Stimulated activated effector memory CD8-positive, alpha-beta T cell treated with anti-CD3 and anti-CD28 coated beads, Interleukin-12 subunit alpha, Interleukin-12 subunit beta, amount 100 ng/mL, for 72 hours (primary cell): ENCODE data around the gene XYLT2.

Experiments used
- ATAC-seq: fragments of 150-1000 bp; cut with Tn5 transposase; 2 replicates; pipeline ENCODE4 v1.10.0; 2021
- DNase-seq, 2 donors: peaks; one replicate each; pipeline ENCODE4 v3.0.0; 2021 to 2022; ENCODE audit warnings: low spot score in 2 of 2
- H3K27ac Mint-ChIP-seq: one replicate; pipeline ENCODE4 v1.8.0; 2022; ENCODE audit warnings: mild to moderate bottlenecking, mixed read lengths
- H3K36me3 Mint-ChIP-seq: one replicate; pipeline ENCODE4 v1.8.0; 2022; ENCODE audit warnings: mild to moderate bottlenecking, mixed read lengths
- H3K4me1 Mint-ChIP-seq: one replicate; pipeline ENCODE4 v1.8.0; 2022; ENCODE audit warnings: mixed read lengths
- H3K4me3 Mint-ChIP-seq: one replicate; pipeline ENCODE4 v1.8.0; 2022; ENCODE audit warnings: mild to moderate bottlenecking, mixed read lengths
- H3K9me3 Mint-ChIP-seq: one replicate; pipeline ENCODE4 v1.8.0; 2022; ENCODE audit warnings: mixed read lengths

XYLT2 gene

GRCh38 chr17:50352693-50353599, 7.0 kb downstream of the XYLT2 start:
- H3K27ac Mint-ChIP-seq: peak overlapping the region; percentile 85
- peaks cover 63% of the 10 kb centered on the region for H3K36me3 Mint-ChIP-seq
- peaks cover 47% of the 10 kb centered on the region for H3K4me1 Mint-ChIP-seq
- DNase-seq (no peak), ATAC-seq (no peak)
- H3K9me3 Mint-ChIP-seq: no peaks in the 10 kb centered on the region
- no peak overlapping the region for H3K4me3 Mint-ChIP-seq

GRCh38 chr17:50353600-50354195, 7.8 kb downstream of the XYLT2 start:
- Mint-ChIP-seq H3K36me3 (peaks cover 70% of the 10 kb centered on the region), H3K27ac (peak overlapping the region; percentile 85), H3K4me3 (no peak overlapping the region), H3K4me1 (peaks cover 39% of the 10 kb centered on the region), H3K9me3 (no peaks in the 10 kb centered on the region)
- ATAC-seq: no peak
- no peak for DNase-seq

- H3K4me1 Mint-ChIP-seq: peaks cover 37% of the 10 kb centered on the region
- DNase-seq (no peak), ATAC-seq (no peak)
- H3K9me3 Mint-ChIP-seq: no peaks in the 10 kb centered on the region
- peak overlapping the region; percentile 34 for H3K27ac Mint-ChIP-seq
- H3K4me3 Mint-ChIP-seq: no peak overlapping the region
- H3K36me3 Mint-ChIP-seq: peaks cover 75% of the 10 kb centered on the region
Measured at GRCh38 chr17:50354198-50354597, 8.3 kb downstream of the XYLT2 start.

- Mint-ChIP-seq H3K4me3 (no peak overlapping the region), H3K27ac (peak overlapping the region; percentile 43)
- no peak for ATAC-seq
Measured at GRCh38 chr17:50354776-50355175, 8.8 kb downstream of the XYLT2 start.

GRCh38 chr17:50355336-50355700, 9.4 kb downstream of the XYLT2 start:
- peaks cover 33% of the 10 kb centered on the region for H3K4me1 Mint-ChIP-seq
- H3K4me3 Mint-ChIP-seq: no peak overlapping the region
- peak overlapping the region; percentile 43 for H3K27ac Mint-ChIP-seq
- DNase-seq (no peak), ATAC-seq (no peak)
- no peaks in the 10 kb centered on the region for H3K9me3 Mint-ChIP-seq
- H3K36me3 Mint-ChIP-seq: peaks cover 81% of the 10 kb centered on the region

More at GRCh38 chr17:50354776-50355175, 8.8 kb downstream of the XYLT2 start:
- Mint-ChIP-seq H3K4me1 (peaks cover 34% of the 10 kb centered on the region), H3K9me3 (no peaks in the 10 kb centered on the region), H3K36me3 (peaks cover 77% of the 10 kb centered on the region)
- no peak for DNase-seq

- DNase-seq (no peak), ATAC-seq (no peak)
- no peak overlapping the region for H3K27ac Mint-ChIP-seq
- H3K36me3 Mint-ChIP-seq: peaks cover 82% of the 10 kb centered on the region
- H3K9me3 Mint-ChIP-seq: no peaks in the 10 kb centered on the region
- H3K4me1 Mint-ChIP-seq: peaks cover 28% of the 10 kb centered on the region
- no peak overlapping the region for H3K4me3 Mint-ChIP-seq
Measured at GRCh38 chr17:50355701-50356341, 9.9 kb downstream of the XYLT2 start.

GRCh38 chr17:50356418-50356817, 10.5 kb downstream of the XYLT2 start:
- H3K4me1 Mint-ChIP-seq: peaks cover 22% of the 10 kb centered on the region
- no peak for ATAC-seq

GRCh38 chr17:50356892-50357510, 11.1 kb downstream of the XYLT2 start:
- Mint-ChIP-seq H3K36me3 (peaks cover 84% of the 10 kb centered on the region), H3K9me3 (no peaks in the 10 kb centered on the region), H3K4me1 (peaks cover 20% of the 10 kb centered on the region), H3K27ac (no peak overlapping the region), H3K4me3 (no peak overlapping the region)
- ATAC-seq (no peak), DNase-seq (no peak)

More at GRCh38 chr17:50356418-50356817, 10.5 kb downstream of the XYLT2 start:
- Mint-ChIP-seq H3K36me3 (peaks cover 84% of the 10 kb centered on the region), H3K27ac (no peak overlapping the region), H3K4me3 (no peak overlapping the region), H3K9me3 (no peaks in the 10 kb centered on the region)
- no peak for DNase-seq

- no peak for DNase-seq
- Mint-ChIP-seq H3K9me3 (no peaks in the 10 kb centered on the region), H3K27ac (peak overlapping the region; percentile 61), H3K4me3 (no peak overlapping the region), H3K4me1 (peaks cover 17% of the 10 kb centered on the region), H3K36me3 (peaks cover 83% of the 10 kb centered on the region)
- ATAC-seq: no peak
Measured at GRCh38 chr17:50358177-50358576, 12.3 kb downstream of the XYLT2 start.

- peaks cover 15% of the 10 kb centered on the region for H3K4me1 Mint-ChIP-seq
- DNase-seq (no peak), ATAC-seq (no peak)
- H3K36me3 Mint-ChIP-seq: peaks cover 74% of the 10 kb centered on the region
- no peaks in the 10 kb centered on the region for H3K9me3 Mint-ChIP-seq
- H3K27ac Mint-ChIP-seq: peak overlapping the region; percentile 61
- no peak overlapping the region for H3K4me3 Mint-ChIP-seq
Measured at GRCh38 chr17:50359005-50359699, 13.2 kb downstream of the XYLT2 start.

- Mint-ChIP-seq H3K4me3 (no peak overlapping the region), H3K9me3 (no peaks in the 10 kb centered on the region), H3K27ac (peak overlapping the region; percentile 88), H3K36me3 (peaks cover 66% of the 10 kb centered on the region), H3K4me1 (peaks cover 15% of the 10 kb centered on the region)
- no peak for ATAC-seq
- DNase-seq: peak in 1 of 2 donors; percentile 49
Measured at GRCh38 chr17:50359998-50360461, 14.1 kb downstream of the XYLT2 start.

- ATAC-seq (no peak), DNase-seq (no peak)
- Mint-ChIP-seq H3K4me3 (no peak overlapping the region), H3K27ac (peak overlapping the region; percentile 88), H3K9me3 (no peaks in the 10 kb centered on the region), H3K4me1 (peaks cover 19% of the 10 kb centered on the region), H3K36me3 (peaks cover 66% of the 10 kb centered on the region)
Measured at GRCh38 chr17:50360486-50361115, 14.7 kb downstream of the XYLT2 start.

- Mint-ChIP-seq H3K4me3 (no peak overlapping the region), H3K4me1 (peaks cover 21% of the 10 kb centered on the region), H3K27ac (peak overlapping the region; percentile 88), H3K9me3 (no peaks in the 10 kb centered on the region), H3K36me3 (peaks cover 58% of the 10 kb centered on the region)
- ATAC-seq (peak; percentile 82), DNase-seq (peak; percentile 26 to 70)
Measured at GRCh38 chr17:50361561-50362480, 15.9 kb downstream of the XYLT2 start.
